Measurements from ENCODE around the gene FILIP1L. TPM values are rescaled to one million over a fixed set of nuclear protein-coding genes. Genes with fewer than 3 reads are reported as not detected.

Gene FILIP1L
- total and polyA plus RNA-seq, 2 of the 8 experiments (the other 6 are each of a cell fraction or from before 2014, with no cell fraction given), result 0.06 to 0.09 TPM

DNA sequence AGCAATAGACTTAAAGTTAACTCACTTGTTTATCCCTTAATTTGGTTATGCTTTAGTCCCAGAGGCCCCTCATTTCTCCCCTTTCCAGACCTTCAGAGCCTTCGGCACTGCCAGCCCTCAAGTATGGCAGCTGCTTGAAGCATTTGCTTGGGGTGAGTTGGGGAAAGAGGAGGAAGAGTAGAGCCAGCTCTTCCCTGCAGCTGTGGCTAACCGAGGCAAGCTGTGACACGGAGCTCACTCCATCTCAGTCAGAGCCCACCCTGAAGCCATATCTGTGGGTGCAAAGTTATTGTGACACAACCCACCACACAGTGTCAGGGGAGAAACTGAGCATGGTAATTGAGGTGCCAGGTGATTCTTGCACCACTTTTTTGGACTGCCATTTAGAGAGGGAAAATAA, 66.1 kb downstream of the FILIP1L start:
- Histone ChIP-seq H2BK120ac (replicated peaks; ENCODE audit: low read depth, low read length) (no peak overlapping the region), H2BK20ac (ENCODE audit: low read length) (no peak overlapping the region), H3K4ac (replicated peaks; ENCODE audit: insufficient read length, low read depth, low read length) (no peak overlapping the region), H3K4me3 (ENCODE audit: extremely low read depth in 1 of 4, insufficient read depth in 2 of 4, low read depth in 3 of 4, low read length in 4 of 4) (no peak overlapping the region), H4K8ac (ENCODE audit: extremely low read depth, insufficient read depth, low read length) (no peak overlapping the region), H3K14ac (ENCODE audit: insufficient read length) (no peak overlapping the region), H2BK5ac (ENCODE audit: low read depth, low read length) (no peak overlapping the region), H2BK12ac (ENCODE audit: low read depth, low read length) (peak overlapping the region; percentile 31; the same call in 1 of the 2 replicates), H3K36me3 (ENCODE audit: control insufficient read depth in 2 of 4, insufficient read depth in 4 of 4, low read length in 3 of 4) (no peaks in the 10 kb centered on the region), H4K20me1 (replicated peaks in 1 of 2; ENCODE audit: control insufficient read depth in 1 of 2, insufficient read depth in 2 of 2, low read length in 2 of 2) (no peaks in the 10 kb centered on the region), H2AFZ (ENCODE audit: low read length) (no peak overlapping the region), H3K23ac (ENCODE audit: insufficient read length) (no peak overlapping the region), H3K27me3 (replicated peaks in 1 of 4; ENCODE audit: control insufficient read depth in 3 of 4, extremely low read depth in 1 of 4, insufficient read depth in 3 of 4, low read length in 3 of 4) (no peaks in the 10 kb centered on the region), H3K18ac (ENCODE audit: extremely low read depth, low read length) (no peak overlapping the region), H3K4me2 (ENCODE audit: insufficient read depth in 1 of 2, low read depth in 2 of 2, low read length in 2 of 2) (no peak overlapping the region), H3K9me3 (ENCODE audit: insufficient read depth in 2 of 2, low read depth in 1 of 2, low read length in 1 of 2) (no peaks in the 10 kb centered on the region), H3K79me1 (ENCODE audit: low read depth, low read length) (no peaks in the 10 kb centered on the region), H3K23me2 (ENCODE audit: low read depth, low read length) (no peaks in the 10 kb centered on the region), H3K79me2 (ENCODE audit: control insufficient read depth in 1 of 2, insufficient read depth in 2 of 2, low read length in 2 of 2) (no peaks in the 10 kb centered on the region), H4K5ac (ENCODE audit: insufficient read length, low read depth, low read length) (no peak overlapping the region), H2BK15ac (ENCODE audit: low read length) (no peak overlapping the region), H3K56ac (replicated peaks; ENCODE audit: insufficient read length, low read depth, low read length) (no peak overlapping the region), H4K91ac (replicated peaks; ENCODE audit: insufficient read length, low read length) (no peak overlapping the region), H3K4me1 (replicated peaks in 1 of 4; ENCODE audit: control insufficient read depth in 3 of 4, insufficient read depth in 4 of 4, low read length in 3 of 4) (peaks cover 0 to 8% (median 0%) of the 10 kb centered on the region in 4 experiments; a peak in 4 of 7 replicates), H3K27ac (ENCODE audit: low read depth, low read length) (no peak overlapping the region; the same call in 1 of the 2 replicates), H2AK5ac (ENCODE audit: low read depth, low read length) (no peak overlapping the region), H3K9ac (replicated peaks in 1 of 4; ENCODE audit: extremely low read depth in 1 of 4, low read depth in 3 of 4, low read length in 3 of 4) (no peak overlapping the region)
- ChIA-PET CTCF (ENCODE audit: partially characterized antibody) (interaction anchor here (1.1 kb wide), 1 partner anchor 206 kb away, joined by 4 read pairs; no protein-coding TSS in a partner anchor), POLR2A (ENCODE audit: partially characterized antibody) (no interaction called here)
- WGBS, 2 experiments (ENCODE audit: extremely low coverage in 1 of 2, insufficient coverage in 1 of 2, insufficient read length in 1 of 2, insufficient replicate concordance in 2 of 2, low coverage in 1 of 2, low lambda C conversion rate in 2 of 2, missing lambda C conversion rate in 1 of 2), result 92% methylated on average over 3 of the region's 3 CpGs; no CpG with 5 or more reads in 1 of the 2 experiments
- DNase-seq (ENCODE audit: low read depth in 1 of 2, low spot score in 2 of 2), result no peak
- FAIRE-seq, result no peak
- TF ChIP-seq SAP30 (IDR thresholded peaks at IDR 0.05; ENCODE audit: insufficient read depth, insufficient replicate concordance, low read length) (no peak), CTBP2 (IDR thresholded peaks at IDR 0.05; ENCODE audit: borderline replicate concordance, insufficient read depth, insufficient read length, low read length) (no peak), CEBPB (IDR thresholded peaks at IDR 0.05; ENCODE audit: low read depth, low read length) (no peak), GABPA (IDR thresholded peaks at IDR 0.05; ENCODE audit: borderline replicate concordance, insufficient read depth, low read length) (no peak), CBX8 (IDR thresholded peaks at IDR 0.05; ENCODE audit: borderline replicate concordance, low read depth, low read length) (no peak), EZH2 (IDR thresholded peaks at IDR 0.05; ENCODE audit: low read depth, low read length, severe bottlenecking) (no peak), CHD2 (IDR thresholded peaks at IDR 0.05; ENCODE audit: low read length) (no peak), TAF7 (optimal IDR thresholded peaks at IDR 0.05; ENCODE audit: borderline replicate concordance, low read depth, low read length) (no peak), CHD1 (IDR thresholded peaks at IDR 0.05; ENCODE audit: low read depth, low read length) (no peak), GTF2F1 (IDR thresholded peaks at IDR 0.05; ENCODE audit: borderline replicate concordance, low read depth, low read length) (no peak)
- TF ChIP-seq, protein P1, sequence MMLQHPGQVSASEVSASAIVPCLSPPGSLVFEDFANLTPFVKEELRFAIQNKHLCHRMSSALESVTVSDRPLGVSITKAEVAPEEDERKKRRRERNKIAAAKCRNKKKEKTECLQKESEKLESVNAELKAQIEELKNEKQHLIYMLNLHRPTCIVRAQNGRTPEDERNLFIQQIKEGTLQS (IDR thresholded peaks at IDR 0.05; ENCODE audit: insufficient read depth, low read depth, low read length), result no peak
- TF ChIP-seq, protein P2, sequence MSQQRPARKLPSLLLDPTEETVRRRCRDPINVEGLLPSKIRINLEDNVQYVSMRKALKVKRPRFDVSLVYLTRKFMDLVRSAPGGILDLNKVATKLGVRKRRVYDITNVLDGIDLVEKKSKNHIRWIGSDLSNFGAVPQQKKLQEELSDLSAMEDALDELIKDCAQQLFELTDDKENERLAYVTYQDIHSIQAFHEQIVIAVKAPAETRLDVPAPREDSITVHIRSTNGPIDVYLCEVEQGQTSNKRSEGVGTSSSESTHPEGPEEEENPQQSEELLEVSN (IDR thresholded peaks at IDR 0.05), result no peak

Measured in H1 (cell line).